ENCODE data around the gene RPS21.

DNA sequence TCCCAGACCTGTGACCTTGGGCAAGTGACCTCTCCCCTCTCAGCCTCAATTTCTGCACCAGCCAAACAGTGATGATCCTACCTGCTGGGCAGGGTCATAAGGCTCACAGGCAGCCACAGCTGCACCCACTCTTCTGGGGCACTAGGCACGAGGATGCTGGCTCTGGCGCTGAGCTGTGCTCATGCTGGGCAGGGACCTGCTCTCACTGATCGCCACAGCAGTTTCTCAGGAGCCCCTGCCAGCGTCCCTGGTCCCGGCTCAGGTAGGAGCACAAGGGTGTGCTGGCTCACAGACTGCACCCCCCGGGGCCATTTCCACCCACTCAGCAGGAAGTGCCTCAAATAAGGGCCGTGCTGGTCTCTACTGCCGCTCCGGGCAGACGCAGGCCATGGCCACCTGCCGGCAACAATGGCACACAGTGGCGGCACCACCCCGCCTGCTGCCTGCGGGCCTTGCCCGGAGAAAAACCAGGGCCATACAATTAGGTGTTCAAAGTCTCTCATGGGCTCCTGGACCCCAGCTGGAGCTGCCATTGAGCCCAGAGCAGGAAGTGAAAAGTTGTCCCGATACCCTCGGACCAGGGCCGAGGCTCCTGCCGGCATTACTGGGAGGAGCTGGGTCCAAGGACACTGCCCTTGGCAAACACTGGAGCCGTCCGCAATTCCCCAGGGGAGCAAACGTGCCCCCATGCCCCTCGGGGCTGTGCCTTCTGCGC, 24.7 kb downstream of the RPS21 start:
- TF ChIP-seq, protein P1, sequence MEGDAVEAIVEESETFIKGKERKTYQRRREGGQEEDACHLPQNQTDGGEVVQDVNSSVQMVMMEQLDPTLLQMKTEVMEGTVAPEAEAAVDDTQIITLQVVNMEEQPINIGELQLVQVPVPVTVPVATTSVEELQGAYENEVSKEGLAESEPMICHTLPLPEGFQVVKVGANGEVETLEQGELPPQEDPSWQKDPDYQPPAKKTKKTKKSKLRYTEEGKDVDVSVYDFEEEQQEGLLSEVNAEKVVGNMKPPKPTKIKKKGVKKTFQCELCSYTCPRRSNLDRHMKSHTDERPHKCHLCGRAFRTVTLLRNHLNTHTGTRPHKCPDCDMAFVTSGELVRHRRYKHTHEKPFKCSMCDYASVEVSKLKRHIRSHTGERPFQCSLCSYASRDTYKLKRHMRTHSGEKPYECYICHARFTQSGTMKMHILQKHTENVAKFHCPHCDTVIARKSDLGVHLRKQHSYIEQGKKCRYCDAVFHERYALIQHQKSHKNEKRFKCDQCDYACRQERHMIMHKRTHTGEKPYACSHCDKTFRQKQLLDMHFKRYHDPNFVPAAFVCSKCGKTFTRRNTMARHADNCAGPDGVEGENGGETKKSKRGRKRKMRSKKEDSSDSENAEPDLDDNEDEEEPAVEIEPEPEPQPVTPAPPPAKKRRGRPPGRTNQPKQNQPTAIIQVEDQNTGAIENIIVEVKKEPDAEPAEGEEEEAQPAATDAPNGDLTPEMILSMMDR (conservative IDR thresholded peaks at IDR 0.05; ENCODE audit: low read length) = no peak
- no peak for TF ChIP-seq EZH2phosphoT487 (IDR thresholded peaks at IDR 0.05; ENCODE audit: borderline replicate concordance)

Measured in Loucy (cell line).